ELF-1 (cell line): ENCODE data around the gene FKBP10.

Source experiments
- DNase-seq: peaks from one replicate; pipeline ENCODE4 v3.0.0-alpha.2; 2016; ENCODE audit warnings: low read depth, low spot score

FKBP10 gene, protein sequence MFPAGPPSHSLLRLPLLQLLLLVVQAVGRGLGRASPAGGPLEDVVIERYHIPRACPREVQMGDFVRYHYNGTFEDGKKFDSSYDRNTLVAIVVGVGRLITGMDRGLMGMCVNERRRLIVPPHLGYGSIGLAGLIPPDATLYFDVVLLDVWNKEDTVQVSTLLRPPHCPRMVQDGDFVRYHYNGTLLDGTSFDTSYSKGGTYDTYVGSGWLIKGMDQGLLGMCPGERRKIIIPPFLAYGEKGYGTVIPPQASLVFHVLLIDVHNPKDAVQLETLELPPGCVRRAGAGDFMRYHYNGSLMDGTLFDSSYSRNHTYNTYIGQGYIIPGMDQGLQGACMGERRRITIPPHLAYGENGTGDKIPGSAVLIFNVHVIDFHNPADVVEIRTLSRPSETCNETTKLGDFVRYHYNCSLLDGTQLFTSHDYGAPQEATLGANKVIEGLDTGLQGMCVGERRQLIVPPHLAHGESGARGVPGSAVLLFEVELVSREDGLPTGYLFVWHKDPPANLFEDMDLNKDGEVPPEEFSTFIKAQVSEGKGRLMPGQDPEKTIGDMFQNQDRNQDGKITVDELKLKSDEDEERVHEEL

DNA sequence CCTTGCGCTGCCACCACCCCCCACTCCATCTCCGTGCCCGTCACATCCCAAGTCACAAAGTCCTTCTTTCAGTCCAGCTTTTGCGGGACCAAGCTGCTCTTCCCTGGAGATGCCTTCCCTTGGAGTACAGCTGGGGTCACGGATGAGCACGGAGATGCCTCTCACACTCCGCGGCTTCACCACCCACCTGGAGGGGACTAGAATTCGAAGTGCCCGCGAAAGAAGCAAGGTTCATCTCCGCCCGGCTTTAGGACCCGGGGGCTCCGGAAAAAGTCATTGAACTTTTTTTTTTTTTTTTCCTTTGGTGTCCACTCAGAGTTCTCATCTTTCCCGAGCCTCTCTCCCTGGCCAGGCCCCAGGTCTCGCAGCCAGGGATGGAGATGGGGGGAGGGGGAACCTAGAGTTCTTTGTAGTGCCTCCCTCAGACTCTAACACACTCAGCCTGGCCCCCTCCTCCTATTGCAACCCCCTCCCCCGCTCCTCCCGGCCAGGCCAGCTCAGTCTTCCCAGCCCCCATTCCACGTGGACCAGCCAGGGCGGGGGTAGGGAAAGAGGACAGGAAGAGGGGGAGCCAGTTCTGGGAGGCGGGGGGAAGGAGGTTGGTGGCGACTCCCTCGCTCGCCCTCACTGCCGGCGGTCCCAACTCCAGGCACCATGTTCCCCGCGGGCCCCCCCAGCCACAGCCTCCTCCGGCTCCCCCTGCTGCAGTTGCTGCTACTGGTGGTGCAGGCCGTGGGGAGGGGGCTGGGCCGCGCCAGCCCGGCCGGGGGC, at the start of gene FKBP10:
FKBP10 (plus strand) TSS at position 624 of the 771 bp plus-strand sequence; CDS start at position 655, 31 bp downstream.
- DNase-seq = peak; percentile 96

DNA sequence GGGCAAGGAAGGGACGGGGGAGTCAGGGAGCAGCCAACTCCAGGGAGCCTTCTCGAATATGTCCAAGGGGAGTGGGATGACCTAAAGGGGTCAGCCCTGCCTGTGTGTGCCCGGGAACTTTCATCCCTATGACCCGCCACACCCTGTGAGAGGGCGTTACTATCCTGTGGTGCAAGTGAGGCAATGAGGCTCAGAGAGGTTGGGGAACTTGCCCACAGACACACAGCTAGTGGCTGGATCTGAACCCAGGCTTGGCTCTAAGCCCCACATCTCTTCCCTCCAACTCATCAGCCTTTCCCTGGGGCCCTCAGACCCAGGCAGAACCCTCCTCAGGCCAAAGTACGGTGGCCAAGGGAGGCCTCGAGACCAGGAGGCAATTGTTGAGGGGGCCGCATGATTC, 49.5 kb upstream of the FKBP10 start:
- no peak for DNase-seq

DNA sequence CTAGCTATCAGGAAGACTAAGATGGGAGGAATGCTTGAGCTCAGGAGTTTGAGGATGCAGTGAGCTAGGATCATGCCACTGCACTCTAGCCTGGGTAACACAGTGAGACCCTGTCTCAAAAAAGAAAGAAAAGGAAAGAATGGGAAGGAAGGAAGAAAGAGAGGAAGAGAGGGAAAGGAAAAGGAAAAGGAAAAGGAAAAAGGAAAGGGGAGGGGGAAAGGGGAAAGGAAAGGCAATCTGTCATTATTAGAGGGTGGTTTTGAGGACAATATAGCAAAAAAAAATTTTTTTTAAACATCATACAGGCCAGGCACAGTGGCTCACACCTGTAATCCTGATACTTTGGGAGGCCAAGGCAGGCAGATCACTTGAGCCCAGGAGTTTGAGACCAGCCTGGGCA, 46.7 kb upstream of the FKBP10 start:
- DNase-seq = no peak

DNA sequence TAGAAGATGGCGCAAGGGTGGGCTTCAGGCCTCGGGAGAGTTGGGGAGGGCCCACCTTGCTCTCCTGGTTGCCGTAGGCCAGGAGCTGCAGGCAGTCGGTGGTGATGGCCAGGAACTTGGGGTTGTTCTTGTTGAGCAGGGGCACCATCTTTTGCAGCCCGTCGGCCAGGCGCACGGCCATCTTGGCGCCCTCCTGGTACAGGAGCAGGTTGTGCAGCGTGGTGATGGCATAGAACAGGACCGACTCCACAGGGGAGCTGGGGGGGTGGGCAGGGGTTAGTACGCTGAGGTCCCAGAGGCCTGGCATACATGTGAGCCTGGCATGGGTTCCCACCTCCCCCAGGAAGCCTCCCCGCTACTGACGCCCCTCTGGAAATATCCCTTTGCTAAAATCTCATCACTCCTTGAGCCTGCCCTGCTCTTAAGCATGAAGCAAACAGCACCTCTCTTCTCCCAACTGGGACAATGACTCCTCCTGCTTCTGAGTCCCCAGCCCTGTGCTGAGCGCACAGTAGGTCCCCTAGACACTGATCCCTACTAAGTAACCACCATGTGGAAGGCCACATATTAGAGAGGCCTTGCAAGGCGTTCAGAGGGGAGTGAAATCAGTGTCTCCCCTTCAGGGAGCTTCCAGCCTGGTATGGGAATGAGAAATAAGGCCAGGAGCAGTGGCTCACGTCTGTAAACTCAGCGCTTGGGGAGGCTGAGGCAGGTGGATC, 45.3 kb upstream of the FKBP10 start:
- no peak for DNase-seq

DNA sequence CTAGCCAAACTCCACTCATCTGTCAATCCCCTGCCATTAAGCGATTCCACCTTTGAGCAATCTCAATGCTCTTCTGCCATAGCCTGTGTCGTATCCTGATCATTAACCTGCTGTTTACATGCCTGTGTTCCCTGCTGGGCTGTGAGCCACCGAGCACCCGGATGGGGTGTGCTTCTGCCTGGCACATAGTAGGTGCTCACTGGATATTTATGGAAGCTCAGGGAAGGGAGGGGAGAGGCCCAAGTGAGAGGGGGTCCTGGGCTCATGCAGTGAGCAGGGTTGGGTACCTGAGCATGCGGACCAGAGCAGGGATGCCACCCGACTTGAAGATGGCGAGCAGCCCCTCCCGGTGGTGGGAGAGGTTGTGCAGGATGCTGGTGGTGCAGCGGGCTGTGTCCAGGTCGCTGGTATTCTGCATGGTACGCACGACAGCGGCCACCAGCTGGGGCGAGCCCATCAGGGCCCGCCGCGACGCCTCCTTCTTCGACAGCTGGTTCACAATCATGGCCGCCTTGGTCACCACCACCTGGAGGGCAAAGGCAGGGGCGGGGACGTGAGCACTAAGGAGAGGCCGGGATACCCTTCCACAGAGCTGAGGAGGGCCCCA, 44.0 kb upstream of the FKBP10 start:
- DNase-seq = no peak

DNA sequence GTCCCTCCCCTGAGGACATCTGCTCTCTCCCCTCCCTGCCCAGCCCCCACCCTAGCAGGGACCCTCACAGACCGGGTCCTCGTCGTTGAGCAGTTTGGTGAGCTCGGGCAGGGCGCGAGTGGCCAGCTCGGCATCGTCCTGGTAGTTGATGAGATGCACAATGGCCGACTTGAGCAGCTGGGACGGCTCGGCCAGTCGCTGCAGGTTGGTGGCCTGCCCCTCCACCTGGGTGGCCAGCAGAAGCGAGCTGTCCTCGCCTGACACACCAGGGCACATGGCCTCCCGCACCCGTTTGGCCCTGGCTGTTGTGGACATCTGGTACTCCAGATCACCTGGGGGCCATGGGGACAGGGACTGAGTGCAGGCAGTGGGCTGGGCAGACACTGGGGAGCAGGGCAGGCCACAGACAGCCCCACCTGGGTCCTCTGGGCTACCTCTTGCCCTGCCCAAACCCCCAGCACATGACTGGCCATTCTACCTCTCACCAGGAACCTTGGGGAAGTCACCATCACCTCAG, 43.4 kb upstream of the FKBP10 start:
- no peak for DNase-seq

DNA sequence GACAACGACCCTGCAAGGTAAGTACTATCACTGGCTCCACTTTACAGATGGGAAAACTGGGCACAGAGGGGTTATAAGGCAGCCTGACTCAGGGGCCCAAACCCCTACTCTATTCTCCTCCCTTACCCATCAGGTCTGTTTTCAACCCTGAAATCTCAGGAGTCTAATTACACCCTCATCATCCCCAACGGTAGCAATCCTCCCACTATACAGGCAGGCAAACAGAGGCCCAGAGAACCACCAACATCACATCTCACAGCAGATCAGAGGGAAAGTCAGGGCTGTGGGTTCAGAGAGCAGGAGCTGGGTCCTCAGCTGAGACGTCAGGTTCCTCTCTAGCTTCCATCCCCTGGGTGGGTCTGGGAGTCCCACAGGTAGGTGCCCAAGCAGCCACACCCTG, 42.8 kb upstream of the FKBP10 start:
- DNase-seq = no peak

DNA sequence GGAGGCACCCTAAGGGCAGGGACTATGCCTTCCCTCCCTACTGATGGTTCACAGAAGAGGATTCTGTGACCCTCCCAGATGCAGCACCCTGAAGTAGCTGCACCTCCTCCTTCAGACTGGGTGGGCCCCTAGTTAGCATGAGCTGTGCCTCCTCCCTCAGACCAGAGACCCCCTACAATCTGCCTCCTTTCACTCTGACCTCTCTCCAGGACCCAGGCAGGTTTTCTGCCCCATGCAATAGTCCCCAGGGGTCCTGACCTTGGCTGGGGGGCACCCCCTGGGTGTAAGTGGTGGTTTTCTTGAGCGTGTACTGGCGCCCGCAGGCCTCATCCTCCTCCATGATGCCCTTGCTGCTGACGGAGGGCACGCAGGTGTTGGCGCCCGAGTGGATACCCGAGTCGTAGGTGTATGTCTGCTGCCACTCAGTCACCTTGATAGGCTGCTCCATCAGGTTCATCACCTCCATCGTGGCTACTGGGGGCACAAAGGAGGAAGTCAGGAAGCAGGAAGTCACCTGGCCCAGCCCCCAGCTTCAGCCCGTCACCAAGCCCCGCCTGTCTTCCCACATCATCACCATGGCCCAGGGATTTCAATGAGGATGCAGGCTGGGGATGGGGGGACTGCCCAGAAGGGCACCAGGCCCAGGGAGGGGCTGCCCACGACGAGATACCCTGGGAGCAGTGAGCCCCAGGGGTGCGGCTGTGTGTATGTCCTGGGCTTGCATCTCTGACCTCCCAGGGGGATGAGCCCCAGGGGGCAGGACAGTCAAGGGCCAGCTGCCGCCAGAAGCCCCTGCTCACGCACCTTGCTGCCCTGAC, 41.2 kb upstream of the FKBP10 start:
- no peak for DNase-seq

DNA sequence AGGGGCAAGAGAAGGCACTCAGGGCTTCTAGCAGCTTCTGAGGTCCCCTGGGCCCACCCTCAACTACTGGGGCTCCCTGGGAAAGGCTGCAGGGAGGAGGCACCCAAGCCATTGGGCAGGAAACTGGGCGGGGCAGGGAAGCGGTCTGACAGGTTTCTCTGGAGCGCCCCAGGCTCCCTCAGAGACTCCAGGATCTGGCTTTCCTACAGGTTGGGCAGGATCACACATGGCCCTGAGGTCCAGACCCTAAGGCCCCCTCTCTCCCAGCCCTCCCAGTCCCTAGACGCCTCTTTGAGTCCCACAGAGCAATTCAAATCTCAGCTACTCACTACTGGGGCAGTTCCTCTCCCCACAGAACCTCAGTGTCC, 40.6 kb upstream of the FKBP10 start:
- peak; percentile 88 for DNase-seq

DNA sequence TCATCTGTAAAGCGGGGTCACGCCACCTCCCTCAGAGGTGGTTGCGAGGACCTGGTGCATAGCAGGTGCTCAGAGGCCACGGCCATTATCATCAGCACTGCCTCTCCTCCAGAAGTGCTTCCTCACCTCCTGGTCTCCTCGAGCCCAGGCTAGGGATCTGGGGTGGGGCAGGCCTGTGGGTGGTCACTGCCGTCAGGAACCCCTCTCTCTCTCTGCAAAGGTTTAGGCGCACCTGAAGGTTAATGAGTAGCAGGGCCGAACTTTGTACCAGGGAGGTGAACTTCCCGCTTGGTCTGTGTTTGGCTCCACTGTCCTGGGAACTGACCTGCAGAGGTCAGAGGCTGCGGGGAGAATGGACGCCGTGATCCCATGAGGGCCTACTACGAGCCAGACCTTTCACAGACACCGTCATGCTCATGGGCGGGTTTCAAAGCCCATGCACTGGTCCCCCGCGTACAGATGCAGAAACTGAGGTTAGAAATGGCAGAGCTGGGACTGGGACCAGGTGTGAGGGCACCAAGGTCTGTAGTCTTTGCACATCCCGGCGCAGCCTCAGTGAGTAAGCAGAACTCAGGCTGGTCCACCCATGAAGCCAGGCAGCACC, 40.1 kb upstream of the FKBP10 start:
- no peak for DNase-seq

DNA sequence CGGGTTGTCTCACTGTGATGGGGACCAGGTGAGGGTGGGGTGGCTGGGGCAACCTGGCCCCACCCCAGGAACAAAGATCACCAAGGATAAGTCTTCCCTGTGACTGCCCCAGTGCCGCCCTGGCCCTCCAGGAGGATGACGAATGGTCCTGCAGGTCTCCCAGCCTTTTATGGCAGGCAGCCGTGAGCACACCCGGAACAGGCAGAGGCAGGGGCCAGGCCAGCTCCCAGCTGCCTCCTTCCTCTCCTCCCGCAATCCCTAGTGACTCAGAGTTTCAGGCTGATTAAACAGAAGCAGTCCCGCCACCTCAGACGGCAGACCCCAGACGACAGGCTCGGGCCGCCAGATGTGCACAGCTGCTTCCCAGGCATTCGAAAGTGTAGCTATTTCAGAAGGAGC, 39.6 kb upstream of the FKBP10 start:
- peak; percentile 89 for DNase-seq

DNA sequence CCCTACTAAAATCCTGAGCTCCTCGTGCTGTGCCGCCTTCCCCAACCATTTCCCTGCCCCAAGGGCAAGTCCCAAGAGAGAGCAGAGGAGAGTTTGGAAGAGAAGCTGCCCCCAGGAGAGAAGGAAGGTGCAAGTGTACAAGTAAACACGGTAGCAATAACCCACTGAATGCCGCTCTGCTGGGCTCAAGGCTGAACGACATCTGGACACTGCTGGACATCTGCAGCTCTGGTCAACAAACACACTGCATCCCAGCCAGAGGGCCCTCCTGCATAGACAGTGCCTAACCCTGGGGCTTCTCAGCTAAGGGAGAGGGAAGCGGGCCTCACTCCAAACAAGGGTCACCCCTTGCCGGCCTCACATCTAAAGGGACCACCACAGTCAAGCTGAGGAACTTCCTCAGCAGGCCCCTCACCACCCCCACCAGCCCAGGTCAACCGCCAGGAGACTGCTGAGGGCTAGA, 39.0 kb upstream of the FKBP10 start:
- DNase-seq = peak; percentile 46

DNA sequence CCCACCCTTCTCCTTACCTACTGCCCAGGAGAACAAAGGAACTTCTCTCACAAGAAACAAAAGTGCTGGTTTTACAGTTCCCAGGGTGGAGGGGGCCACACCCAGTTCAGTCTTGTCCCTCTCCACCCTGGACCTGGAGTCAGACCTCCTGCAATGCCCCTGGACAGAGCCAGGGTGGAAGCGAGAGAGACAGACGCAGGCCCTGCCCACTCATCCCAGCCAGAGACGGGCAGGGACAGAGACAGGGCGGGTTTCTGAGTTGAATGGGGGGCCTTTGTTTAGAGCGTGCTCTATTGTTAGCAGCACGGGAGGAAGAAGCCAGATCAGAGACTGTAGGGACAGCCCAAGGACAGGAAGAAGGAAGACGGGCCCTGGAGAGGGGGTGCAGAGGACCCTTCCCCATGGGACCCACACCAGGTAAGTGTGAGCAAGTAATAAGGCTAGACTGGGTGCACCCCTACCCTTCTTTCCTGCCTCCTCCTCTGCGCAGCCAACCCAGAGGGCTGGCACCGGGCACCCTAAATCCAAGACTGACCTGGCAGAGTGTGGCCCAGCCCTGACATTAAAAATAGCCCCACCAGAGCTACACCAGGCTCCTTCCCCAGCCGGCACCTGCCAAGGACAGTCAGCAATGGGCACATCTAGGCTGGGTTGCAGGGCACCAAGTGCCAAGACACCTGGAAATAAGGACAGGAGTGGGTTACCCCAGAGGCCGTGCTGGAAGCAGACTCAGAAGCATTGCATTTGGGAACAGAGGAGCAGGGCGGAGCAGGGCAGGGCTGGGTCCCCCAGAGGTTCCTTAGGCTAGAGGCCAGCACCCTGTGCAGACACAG, 37.2 kb upstream of the FKBP10 start:
- DNase-seq = peak; percentile 66

DNA sequence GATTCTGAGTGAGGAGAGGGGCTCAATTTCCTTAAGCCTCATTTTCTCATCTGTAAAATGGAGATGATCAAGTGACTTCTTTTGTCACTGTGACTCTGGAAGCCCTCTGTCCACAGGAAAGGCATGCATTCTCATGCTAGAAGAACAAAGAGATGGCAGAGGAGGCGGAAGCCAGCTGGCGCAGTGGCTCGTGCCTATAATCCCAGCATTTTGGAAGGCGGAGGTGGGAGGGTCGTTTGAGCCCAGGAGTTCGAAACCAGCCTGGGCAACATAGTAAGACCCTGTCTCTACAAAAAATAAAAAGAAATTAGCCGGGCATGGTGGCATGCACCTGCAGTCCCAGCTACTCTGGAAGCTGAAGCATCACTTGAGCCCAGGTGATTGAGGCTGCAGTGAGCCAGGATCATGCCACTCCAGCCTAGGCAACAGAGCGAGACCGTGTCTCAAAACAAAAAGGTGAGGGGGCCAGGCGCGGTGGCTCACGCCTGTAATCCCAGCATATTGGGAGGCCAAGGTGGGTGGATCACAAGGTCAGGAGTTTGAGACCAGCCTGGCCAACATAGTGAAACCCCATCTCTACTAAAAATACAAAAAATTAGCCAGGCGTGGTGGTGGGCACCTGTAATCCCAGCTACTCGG, 36.4 kb upstream of the FKBP10 start:
- peak; percentile 32 for DNase-seq

DNA sequence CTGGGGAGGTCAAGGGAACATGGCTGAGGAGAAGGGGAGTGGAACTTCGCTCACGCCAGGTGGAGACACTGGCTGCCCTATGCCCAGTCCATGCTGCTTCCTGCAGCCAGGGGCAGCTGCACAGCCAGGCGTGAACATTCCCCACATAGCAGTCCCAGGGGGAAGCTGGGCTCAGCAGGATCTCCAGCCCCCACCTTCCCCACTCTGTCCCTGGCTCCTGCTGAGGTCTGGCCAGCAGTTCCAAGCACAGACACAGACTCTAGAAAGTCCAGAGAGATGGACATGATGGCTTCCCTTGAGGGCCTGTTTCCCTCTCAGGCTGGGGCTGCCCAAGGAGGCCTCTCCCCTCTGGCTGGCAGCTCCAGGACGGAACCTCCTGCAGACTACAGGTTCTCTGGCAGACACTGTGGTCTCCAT, 35.6 kb upstream of the FKBP10 start:
- DNase-seq = peak; percentile 78

DNA sequence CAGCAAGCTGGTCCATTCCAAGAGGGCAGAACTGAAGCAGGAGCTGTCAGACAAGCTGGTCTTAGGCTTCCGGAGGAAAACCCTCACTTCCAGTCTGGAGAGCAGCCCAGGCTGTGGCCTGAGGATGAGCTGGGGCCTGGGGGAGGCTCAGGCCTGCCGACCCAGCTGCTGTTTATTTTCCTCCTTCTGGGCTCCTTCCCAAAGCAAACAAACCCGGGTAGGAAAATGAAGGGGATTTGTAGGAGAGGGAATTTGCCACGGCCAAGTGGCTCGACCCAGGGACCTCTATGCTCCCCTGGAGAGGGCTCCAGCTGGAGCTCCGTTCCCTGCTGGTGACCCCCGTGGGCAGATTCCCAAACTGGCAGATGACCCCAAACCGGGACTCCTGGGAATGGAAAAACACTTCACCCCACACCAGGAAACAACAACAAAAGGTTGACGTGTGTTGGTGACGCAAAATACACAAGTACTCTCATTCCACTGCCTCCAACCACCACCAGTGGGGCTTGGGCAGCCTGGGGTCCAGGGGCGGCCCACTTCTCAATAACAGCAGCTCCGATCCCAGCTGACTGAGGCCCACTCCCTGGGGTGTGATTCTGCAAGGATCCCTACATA, 35.1 kb upstream of the FKBP10 start:
- no peak for DNase-seq

DNA sequence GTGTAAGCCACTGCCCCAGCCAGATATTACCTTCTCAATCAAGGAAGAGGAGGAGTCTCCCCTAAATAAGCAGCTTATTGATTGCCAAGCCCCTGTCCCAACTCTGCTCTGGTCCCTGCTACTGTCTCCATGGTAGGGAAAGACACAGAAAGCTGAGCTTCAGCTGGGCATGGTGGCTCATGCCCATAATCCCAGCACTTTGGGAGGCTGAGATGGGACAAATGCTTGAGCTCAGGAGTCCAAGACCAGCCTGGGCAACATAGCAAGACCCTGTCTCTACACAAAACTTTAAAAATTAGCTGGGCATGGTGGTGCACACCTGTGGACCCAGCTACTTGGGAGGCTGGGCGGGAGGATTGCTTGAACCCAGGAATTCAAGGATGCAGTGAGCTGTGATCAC, 32.9 kb upstream of the FKBP10 start:
- no peak for DNase-seq
